Mucosa of descending colon (tissue), 3 donors: ENCODE data around the gene BTBD9. TPM values are rescaled to one million over a fixed set of nuclear protein-coding genes. Genes with fewer than 3 reads are reported as not detected.
"Not testable (repeated sequence)": the region's sequence is repeated elsewhere in the genome, so short reads cannot be mapped to it uniquely, and the experiment has no call there.

Experiments
- ATAC-seq: fragments of 200-7000 bp; cut with Tn5 transposase; one replicate; pipeline ENCODE4 v1.9.1; 2020; ENCODE audit warnings: mild to moderate bottlenecking, moderate library complexity
- DNase-seq, 3 donors: peaks; one replicate each; pipeline ENCODE4 v3.0.0-alpha.2; 2020
- H3K36me3 ChIP-seq: fragments of 200-600 bp; one replicate; pipeline ENCODE4 v1.8.0; 2021; ENCODE audit warnings: low read depth, mild to moderate bottlenecking
- H3K4me1 ChIP-seq: fragments of 200-600 bp; one replicate; pipeline ENCODE4 v1.8.0; 2021; ENCODE audit warnings: low read depth, mild to moderate bottlenecking
- H3K4me3 ChIP-seq: fragments of 200-600 bp; one replicate; pipeline ENCODE4 v1.8.0; 2021; ENCODE audit warnings: mild to moderate bottlenecking
- H3K9me3 ChIP-seq: fragments of 200-600 bp; one replicate; pipeline ENCODE4 v1.8.0; 2021; ENCODE audit warnings: mild to moderate bottlenecking
- CTCF ChIP-seq: fragments of 200-600 bp; IDR thresholded peaks from one replicate; pipeline ENCODE4 v1.8.0; 2022; ENCODE audit warnings: antibody characterized with exemption, mild to moderate bottlenecking
- intact Hi-C, 2 donors: fragments of 100-400 bp; cut with DNase I in 1 of 2; cut with micrococcal nuclease in 1 of 2; formaldehyde crosslinking; loops; one replicate each; pipeline versions ENCODE4 v1.11.0 to v1.11.1; 2022; cut with DNase I, micrococcal nuclease
- total RNA-seq, 3 donors: library from RNA; stranded (reverse); fragmentation: NEBNext Ultra II Directional in 2 of 3; extraction: Animal tissue kit (Norgen Biotek cat#: 25700) in 2 of 3; gene quantifications; one replicate each; pipeline versions ENCODE4 v1.2.1 to v1.2.4, GENCODE V29; 2021 to 2023
- donor health status: DM: no; HTN: no; CAD: no; lungs with moderate emphysema.
- donor health status: DM: no; HTN: no; CAD: no.
- donor health status: DM: no; HTN: yes; CAD: no.

Gene BTBD9
- total RNA-seq, 3 donors from 2014 or later = 22.4 to 38.8 (median 23.9) TPM

- ATAC-seq = no peak
- TF ChIP-seq CTCF = no peak
- no peak for DNase-seq
- Histone ChIP-seq H3K4me3 (no peak overlapping the region), H3K4me1 (no peaks in the 10 kb centered on the region), H3K9me3 (no peaks in the 10 kb centered on the region), H3K36me3 (no peaks in the 10 kb centered on the region)
- intact Hi-C loops = no loop called here
These were observed 505.6 kb downstream of the BTBD9 start for GRCh38 chr6:38133932-38134703.

GRCh38 chr6:38131527-38131965 lies 508.2 kb downstream of the BTBD9 start:
- H3K4me1 ChIP-seq = no peaks in the 10 kb centered on the region
- H3K36me3 ChIP-seq = no peaks in the 10 kb centered on the region
- no peak for TF ChIP-seq CTCF
- ATAC-seq (peak; percentile 45), DNase-seq (no peak)
- H3K9me3 ChIP-seq = no peaks in the 10 kb centered on the region
- H3K4me3 ChIP-seq = no peak overlapping the region
- intact Hi-C loops = no loop called here

- intact Hi-C loops = no loop called here
- DNase-seq = no peak
- H3K4me3 ChIP-seq = no peak overlapping the region
- H3K9me3 ChIP-seq = no peaks in the 10 kb centered on the region
- TF ChIP-seq CTCF = no peak
- no peak for ATAC-seq
- H3K36me3 ChIP-seq = no peaks in the 10 kb centered on the region
- H3K4me1 ChIP-seq = no peaks in the 10 kb centered on the region
These were observed 512.4 kb downstream of the BTBD9 start for GRCh38 chr6:38127284-38127683.

- H3K9me3 ChIP-seq, H3K4me3 ChIP-seq, H3K4me1 ChIP-seq, ATAC-seq, H3K36me3 ChIP-seq, DNase-seq, intact Hi-C loops: not testable (repeated sequence)
These were observed 515.4 kb downstream of the BTBD9 start for GRCh38 chr6:38124224-38124926.

- intact Hi-C loops = no loop called here
- no peak for TF ChIP-seq CTCF
- Histone ChIP-seq H3K9me3 (no peaks in the 10 kb centered on the region), H3K4me1 (peaks cover 3% of the 10 kb centered on the region), H3K36me3 (no peaks in the 10 kb centered on the region), H3K4me3 (no peak overlapping the region)
- ATAC-seq (no peak), DNase-seq (no peak)
These were observed 520.2 kb downstream of the BTBD9 start for GRCh38 chr6:38119516-38119915.

- ATAC-seq = no peak
- no peak overlapping the region for H3K4me3 ChIP-seq
- DNase-seq = no peak
- peaks cover 4% of the 10 kb centered on the region for H3K4me1 ChIP-seq
- no peaks in the 10 kb centered on the region for H3K9me3 ChIP-seq
- TF ChIP-seq CTCF = no peak
- intact Hi-C loops = no loop called here
- no peaks in the 10 kb centered on the region for H3K36me3 ChIP-seq
These were observed 520.9 kb downstream of the BTBD9 start for GRCh38 chr6:38118791-38119365.
